K562 (cell line): ENCODE data around the gene LIFR.

Experiments
- ARID3B ChIP-seq: fragments of 250-450 bp; sonication (Bioruptor Pico); IDR thresholded peaks from 2 replicates; pipeline ENCODE4 v1.4.0; 2020; ENCODE audit warnings: borderline replicate concordance
- CBX5 ChIP-seq: IDR thresholded peaks from 2 replicates; pipeline ENCODE4 v1.6.1; 2014; ENCODE audit warnings: low read depth, borderline replicate concordance
- CTCF ChIP-seq, 3 experiments: IDR thresholded peaks in 2 of 3; conservative IDR thresholded peaks in 1 of 3; 2 replicates each; pipeline ENCODE4 v1.5.1; 2011 to 2012; ENCODE audit warnings: low read length in 3 of 3, mild to moderate bottlenecking in 3 of 3, control low read depth in 2 of 3, improper control_type of control experiment in 1 of 3, inconsistent platforms in 1 of 3, low read depth in 1 of 3, mixed read lengths in 1 of 3, moderate library complexity in 1 of 3; ENCODE audit not compliant: insufficient read depth in 2 of 3
- EP300 ChIP-seq: IDR thresholded peaks from 2 replicates; pipeline ENCODE4 v1.6.1; 2012; ENCODE audit warnings: low read length, improper control_type of control experiment
- ESRRA ChIP-seq: fragments of 450-650 bp; IDR thresholded peaks from 2 replicates; pipeline ENCODE4 v1.6.1; 2014; ENCODE audit warnings: low read depth, mild to moderate bottlenecking, moderate library complexity, borderline replicate concordance
- FOS ChIP-seq: IDR thresholded peaks from 3 replicates; pipeline ENCODE4 v1.6.1; 2011; ENCODE audit not compliant: insufficient read length; ENCODE audit errors: extremely low read depth
- GTF2F1 ChIP-seq: IDR thresholded peaks from 2 replicates; pipeline ENCODE4 v1.6.1; 2011; ENCODE audit warnings: low read depth, low read length, improper control_type of control experiment
- REST ChIP-seq, 2 experiments: fragments of 450-650 bp; formaldehyde crosslinking in 1 of 2; IDR thresholded peaks; 2 replicates each; pipeline versions ENCODE4 v1.4.0 to v1.6.1; 2014 to 2020; ENCODE audit warnings: mild to moderate bottlenecking in 2 of 2, borderline replicate concordance in 1 of 2, low read depth in 1 of 2
- TSHZ1 ChIP-seq: fragments of 250-450 bp; sonication (Bioruptor Pico); IDR thresholded peaks from 2 replicates; pipeline ENCODE4 v1.4.0; 2020; ENCODE audit warnings: mild to moderate bottlenecking, moderate library complexity

- peak; percentile 94 for TF ChIP-seq REST (IDR thresholded peaks at IDR 0.05; ENCODE audit: borderline replicate concordance)
- no peak for TF ChIP-seq REST (CRISPR knock-in tag; IDR thresholded peaks at IDR 0.05; ENCODE audit: low read depth)
- no peak for TF ChIP-seq ARID3B (CRISPR knock-in tag)
- TF ChIP-seq FOS: no peak
- TF ChIP-seq EP300: no peak
- peak; percentile 96 to 98 (median 98) for TF ChIP-seq CTCF (IDR thresholded peaks at IDR 0.05 in 2 of 3, conservative IDR thresholded peaks at IDR 0.05 in 1 of 3; ENCODE audit: insufficient read depth in 2 of 3, low read depth in 1 of 3, low read length in 3 of 3)
- TF ChIP-seq TSHZ1: no peak
- TF ChIP-seq ESRRA: 0 out of 2 replicates have a peak, but pooled peaks have one; percentile 47
- 0 out of 2 replicates have a peak, but pooled peaks have one; percentile 49 for TF ChIP-seq CBX5
- no peak for TF ChIP-seq GTF2F1
Observed at GRCh38 chr5:38441453-38442246, 114.8 kb downstream of the LIFR start.
